Measurements from ENCODE around the gene WDFY3. TPM values are rescaled to one million over a fixed set of nuclear protein-coding genes. Genes with fewer than 3 reads are reported as not detected.

Gene WDFY3
- total and polyA plus RNA-seq, 9 of the 15 experiments (the other 6 are each of a cell fraction or from before 2014, with no cell fraction given): 0.58 to 13.5 (median 9.4) TPM

DNA sequence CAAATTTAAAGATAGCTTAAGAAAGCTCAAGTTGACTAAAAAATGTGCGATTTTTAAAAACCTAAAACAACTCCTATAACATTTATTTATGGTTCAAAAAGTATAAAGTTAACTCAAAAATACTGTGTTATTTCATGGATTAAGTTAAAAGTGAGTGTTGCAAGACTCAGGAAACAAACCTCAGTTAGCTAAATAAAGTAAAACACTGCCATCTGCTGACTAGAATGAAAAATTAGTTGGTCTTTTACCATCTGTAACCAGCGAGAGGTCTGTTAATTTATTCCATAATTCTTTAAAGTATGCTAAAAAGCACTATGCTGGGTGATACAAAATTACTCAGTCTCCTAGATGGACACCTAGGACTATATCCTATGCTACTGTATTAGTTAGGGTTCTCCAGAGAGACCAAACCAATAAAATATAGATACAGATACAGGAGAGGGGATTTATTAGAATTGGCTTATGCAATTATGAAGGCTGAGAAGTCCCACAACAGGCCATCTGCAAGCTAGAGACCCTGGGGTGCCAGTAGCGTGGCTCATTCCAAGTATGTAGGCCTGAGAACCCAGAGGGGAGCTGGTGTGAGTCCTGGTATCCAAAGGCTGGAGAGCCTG, 4.9 kb upstream of the WDFY3 start (continued):
- TF ChIP-seq KAT8 (IDR thresholded peaks at IDR 0.05; ENCODE audit: low read depth): no peak
- no peak for TF ChIP-seq PHF21A (IDR thresholded peaks at IDR 0.05; ENCODE audit: borderline replicate concordance, low read depth)
- TF ChIP-seq TEAD2 (tag; IDR thresholded peaks at IDR 0.05): no peak
- TF ChIP-seq, protein P1, sequence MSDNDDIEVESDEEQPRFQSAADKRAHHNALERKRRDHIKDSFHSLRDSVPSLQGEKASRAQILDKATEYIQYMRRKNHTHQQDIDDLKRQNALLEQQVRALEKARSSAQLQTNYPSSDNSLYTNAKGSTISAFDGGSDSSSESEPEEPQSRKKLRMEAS (CRISPR knock-in tag; IDR thresholded peaks at IDR 0.05): no peak
- TF ChIP-seq ZNF354B (CRISPR knock-in tag; IDR thresholded peaks at IDR 0.05): no peak
- TF ChIP-seq, protein P2, sequence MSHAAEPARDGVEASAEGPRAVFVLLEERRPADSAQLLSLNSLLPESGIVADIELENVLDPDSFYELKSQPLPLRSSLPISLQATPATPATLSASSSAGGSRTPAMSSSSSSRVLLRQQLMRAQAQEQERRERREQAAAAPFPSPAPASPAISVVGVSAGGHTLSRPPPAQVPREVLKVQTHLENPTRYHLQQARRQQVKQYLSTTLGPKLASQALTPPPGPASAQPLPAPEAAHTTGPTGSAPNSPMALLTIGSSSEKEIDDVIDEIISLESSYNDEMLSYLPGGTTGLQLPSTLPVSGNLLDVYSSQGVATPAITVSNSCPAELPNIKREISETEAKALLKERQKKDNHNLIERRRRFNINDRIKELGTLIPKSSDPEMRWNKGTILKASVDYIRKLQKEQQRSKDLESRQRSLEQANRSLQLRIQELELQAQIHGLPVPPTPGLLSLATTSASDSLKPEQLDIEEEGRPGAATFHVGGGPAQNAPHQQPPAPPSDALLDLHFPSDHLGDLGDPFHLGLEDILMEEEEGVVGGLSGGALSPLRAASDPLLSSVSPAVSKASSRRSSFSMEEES (CRISPR knock-in tag; IDR thresholded peaks at IDR 0.05): no peak
- TF ChIP-seq TRIM24 (IDR thresholded peaks at IDR 0.05): peak in 1 of 2 experiments; percentile 15; a peak in 1 of 4 replicates
- TF ChIP-seq PTBP1 (IDR thresholded peaks at IDR 0.05; ENCODE audit: low read depth, low read length): no peak
- no peak for TF ChIP-seq HDAC1 (IDR thresholded peaks at IDR 0.05)
- TF ChIP-seq, protein P3, sequence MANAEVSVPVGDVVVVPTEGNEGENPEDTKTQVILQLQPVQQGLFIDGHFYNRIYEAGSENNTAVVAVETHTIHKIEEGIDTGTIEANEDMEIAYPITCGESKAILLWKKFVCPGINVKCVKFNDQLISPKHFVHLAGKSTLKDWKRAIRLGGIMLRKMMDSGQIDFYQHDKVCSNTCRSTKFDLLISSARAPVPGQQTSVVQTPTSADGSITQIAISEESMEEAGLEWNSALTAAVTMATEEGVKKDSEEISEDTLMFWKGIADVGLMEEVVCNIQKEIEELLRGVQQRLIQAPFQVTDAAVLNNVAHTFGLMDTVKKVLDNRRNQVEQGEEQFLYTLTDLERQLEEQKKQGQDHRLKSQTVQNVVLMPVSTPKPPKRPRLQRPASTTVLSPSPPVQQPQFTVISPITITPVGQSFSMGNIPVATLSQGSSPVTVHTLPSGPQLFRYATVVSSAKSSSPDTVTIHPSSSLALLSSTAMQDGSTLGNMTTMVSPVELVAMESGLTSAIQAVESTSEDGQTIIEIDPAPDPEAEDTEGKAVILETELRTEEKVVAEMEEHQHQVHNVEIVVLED (CRISPR knock-in tag; IDR thresholded peaks at IDR 0.05): no peak
- TF ChIP-seq, protein P4, sequence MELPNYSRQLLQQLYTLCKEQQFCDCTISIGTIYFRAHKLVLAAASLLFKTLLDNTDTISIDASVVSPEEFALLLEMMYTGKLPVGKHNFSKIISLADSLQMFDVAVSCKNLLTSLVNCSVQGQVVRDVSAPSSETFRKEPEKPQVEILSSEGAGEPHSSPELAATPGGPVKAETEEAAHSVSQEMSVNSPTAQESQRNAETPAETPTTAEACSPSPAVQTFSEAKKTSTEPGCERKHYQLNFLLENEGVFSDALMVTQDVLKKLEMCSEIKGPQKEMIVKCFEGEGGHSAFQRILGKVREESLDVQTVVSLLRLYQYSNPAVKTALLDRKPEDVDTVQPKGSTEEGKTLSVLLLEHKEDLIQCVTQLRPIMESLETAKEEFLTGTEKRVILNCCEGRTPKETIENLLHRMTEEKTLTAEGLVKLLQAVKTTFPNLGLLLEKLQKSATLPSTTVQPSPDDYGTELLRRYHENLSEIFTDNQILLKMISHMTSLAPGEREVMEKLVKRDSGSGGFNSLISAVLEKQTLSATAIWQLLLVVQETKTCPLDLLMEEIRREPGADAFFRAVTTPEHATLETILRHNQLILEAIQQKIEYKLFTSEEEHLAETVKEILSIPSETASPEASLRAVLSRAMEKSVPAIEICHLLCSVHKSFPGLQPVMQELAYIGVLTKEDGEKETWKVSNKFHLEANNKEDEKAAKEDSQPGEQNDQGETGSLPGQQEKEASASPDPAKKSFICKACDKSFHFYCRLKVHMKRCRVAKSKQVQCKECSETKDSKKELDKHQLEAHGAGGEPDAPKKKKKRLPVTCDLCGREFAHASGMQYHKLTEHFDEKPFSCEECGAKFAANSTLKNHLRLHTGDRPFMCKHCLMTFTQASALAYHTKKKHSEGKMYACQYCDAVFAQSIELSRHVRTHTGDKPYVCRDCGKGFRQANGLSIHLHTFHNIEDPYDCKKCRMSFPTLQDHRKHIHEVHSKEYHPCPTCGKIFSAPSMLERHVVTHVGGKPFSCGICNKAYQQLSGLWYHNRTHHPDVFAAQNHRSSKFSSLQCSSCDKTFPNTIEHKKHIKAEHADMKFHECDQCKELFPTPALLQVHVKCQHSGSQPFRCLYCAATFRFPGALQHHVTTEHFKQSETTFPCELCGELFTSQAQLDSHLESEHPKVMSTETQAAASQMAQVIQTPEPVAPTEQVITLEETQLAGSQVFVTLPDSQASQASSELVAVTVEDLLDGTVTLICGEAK (IDR thresholded peaks at IDR 0.05): no peak
- TF ChIP-seq, protein P4 (CRISPR knock-in tag; IDR thresholded peaks at IDR 0.05): no peak
- TF ChIP-seq PURB (CRISPR knock-in tag; IDR thresholded peaks at IDR 0.05; ENCODE audit: low read depth): no peak
- TF ChIP-seq CBX8 (IDR thresholded peaks at IDR 0.05; ENCODE audit: borderline replicate concordance, extremely low read depth, low read depth, low read length, poor library complexity, severe bottlenecking): no peak
- TF ChIP-seq RBM25 (IDR thresholded peaks at IDR 0.05; ENCODE audit: low read depth, low read length, severe bottlenecking): no peak
- TF ChIP-seq ZKSCAN1 (IDR thresholded peaks at IDR 0.05; ENCODE audit: low read depth, low read length): no peak
- no peak for TF ChIP-seq ZNF785 (CRISPR knock-in tag; IDR thresholded peaks at IDR 0.05)
